Measurements from ENCODE around the gene FBXO11. TPM values are rescaled to one million over a fixed set of nuclear protein-coding genes. Genes with fewer than 3 reads are reported as not detected.

The FBXO11 gene
- total RNA-seq, 1 experiment from 2014 or later, result 58.0 TPM

DNA sequence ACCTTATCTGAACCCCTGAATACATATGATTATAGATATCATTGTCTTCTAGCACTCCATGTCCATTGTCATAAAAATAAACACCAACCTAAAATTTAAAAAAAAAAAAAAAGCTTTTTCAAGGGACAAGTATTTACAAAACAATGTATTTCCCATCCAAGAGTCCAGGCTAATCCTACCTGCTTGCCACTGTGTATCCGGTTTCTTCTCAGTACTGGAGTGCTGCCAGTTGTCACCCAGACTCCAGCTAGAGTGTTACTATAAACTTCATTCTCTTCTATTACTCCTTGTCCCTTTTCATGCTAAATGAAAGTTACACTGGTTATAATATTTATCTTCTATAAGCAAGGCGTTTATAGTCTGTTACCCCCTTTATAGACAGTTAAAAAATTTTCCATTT lies 87.5 kb downstream of the FBXO11 start:
- intact Hi-C loops (cut with micrococcal nuclease; ENCODE audit: unreplicated experiment), result no loop called here
- Mint-ChIP-seq H3K9me3 (ENCODE audit: low read depth, unreplicated experiment) (no peaks in the 10 kb centered on the region), H3K36me3 (ENCODE audit: insufficient read depth, unreplicated experiment) (peaks cover 18% of the 10 kb centered on the region), H3K4me3 (ENCODE audit: low read depth, unreplicated experiment) (no peak overlapping the region), H3K27me3 (ENCODE audit: unreplicated experiment) (no peaks in the 10 kb centered on the region), H3K4me1 (ENCODE audit: low read depth, unreplicated experiment) (no peaks in the 10 kb centered on the region), H3K27ac (ENCODE audit: unreplicated experiment) (no peak overlapping the region)
- TF ChIP-seq, protein P1, sequence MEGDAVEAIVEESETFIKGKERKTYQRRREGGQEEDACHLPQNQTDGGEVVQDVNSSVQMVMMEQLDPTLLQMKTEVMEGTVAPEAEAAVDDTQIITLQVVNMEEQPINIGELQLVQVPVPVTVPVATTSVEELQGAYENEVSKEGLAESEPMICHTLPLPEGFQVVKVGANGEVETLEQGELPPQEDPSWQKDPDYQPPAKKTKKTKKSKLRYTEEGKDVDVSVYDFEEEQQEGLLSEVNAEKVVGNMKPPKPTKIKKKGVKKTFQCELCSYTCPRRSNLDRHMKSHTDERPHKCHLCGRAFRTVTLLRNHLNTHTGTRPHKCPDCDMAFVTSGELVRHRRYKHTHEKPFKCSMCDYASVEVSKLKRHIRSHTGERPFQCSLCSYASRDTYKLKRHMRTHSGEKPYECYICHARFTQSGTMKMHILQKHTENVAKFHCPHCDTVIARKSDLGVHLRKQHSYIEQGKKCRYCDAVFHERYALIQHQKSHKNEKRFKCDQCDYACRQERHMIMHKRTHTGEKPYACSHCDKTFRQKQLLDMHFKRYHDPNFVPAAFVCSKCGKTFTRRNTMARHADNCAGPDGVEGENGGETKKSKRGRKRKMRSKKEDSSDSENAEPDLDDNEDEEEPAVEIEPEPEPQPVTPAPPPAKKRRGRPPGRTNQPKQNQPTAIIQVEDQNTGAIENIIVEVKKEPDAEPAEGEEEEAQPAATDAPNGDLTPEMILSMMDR (IDR thresholded peaks at IDR 0.05; ENCODE audit: unreplicated experiment), result no peak
- CTCF ChIA-PET, result interaction anchor here (0.5 kb wide), 1 partner anchor 291 kb away, joined by 5 read pairs; no protein-coding TSS in a partner anchor
- BruUV-seq (replicated peaks), result no TSS peak
- DNase-seq, result no peak

DNA sequence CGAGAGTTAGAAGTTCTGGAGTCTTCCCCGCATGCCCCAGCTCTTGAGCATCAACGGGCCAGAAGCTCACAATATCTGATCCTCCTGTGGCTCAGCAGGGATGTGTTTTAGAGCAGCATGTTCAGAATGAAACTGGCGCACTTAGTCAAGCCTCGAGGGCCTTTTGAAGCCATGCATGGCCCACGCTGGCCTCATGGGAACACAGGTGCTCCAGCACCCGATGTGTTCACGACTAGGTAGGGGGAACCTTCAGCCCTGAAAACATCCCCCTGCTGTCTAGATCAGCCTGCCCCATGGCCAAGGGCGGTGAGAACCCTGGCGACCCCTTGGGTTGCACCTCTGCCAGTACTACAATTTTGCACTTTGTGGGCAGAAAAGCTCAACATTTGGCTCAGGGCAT lies 90.5 kb downstream of the FBXO11 start:
- intact Hi-C loops (cut with micrococcal nuclease; ENCODE audit: unreplicated experiment), result no loop called here
- H3K9me3 Mint-ChIP-seq (ENCODE audit: low read depth, unreplicated experiment), result no peaks in the 10 kb centered on the region
- H3K4me1 Mint-ChIP-seq (ENCODE audit: low read depth, unreplicated experiment), result peaks cover 7% of the 10 kb centered on the region
- BruUV-seq (replicated peaks), result no TSS peak
- TF ChIP-seq, protein P1 (IDR thresholded peaks at IDR 0.05; ENCODE audit: unreplicated experiment), result no peak
- CTCF ChIA-PET, result no interaction called here
- no peak for DNase-seq
- H3K4me3 Mint-ChIP-seq (ENCODE audit: low read depth, unreplicated experiment), result no peak overlapping the region
- H3K36me3 Mint-ChIP-seq (ENCODE audit: insufficient read depth, unreplicated experiment), result peaks cover 20% of the 10 kb centered on the region
- no peak overlapping the region for H3K27ac Mint-ChIP-seq (ENCODE audit: unreplicated experiment)
- no peaks in the 10 kb centered on the region for H3K27me3 Mint-ChIP-seq (ENCODE audit: unreplicated experiment)

DNA sequence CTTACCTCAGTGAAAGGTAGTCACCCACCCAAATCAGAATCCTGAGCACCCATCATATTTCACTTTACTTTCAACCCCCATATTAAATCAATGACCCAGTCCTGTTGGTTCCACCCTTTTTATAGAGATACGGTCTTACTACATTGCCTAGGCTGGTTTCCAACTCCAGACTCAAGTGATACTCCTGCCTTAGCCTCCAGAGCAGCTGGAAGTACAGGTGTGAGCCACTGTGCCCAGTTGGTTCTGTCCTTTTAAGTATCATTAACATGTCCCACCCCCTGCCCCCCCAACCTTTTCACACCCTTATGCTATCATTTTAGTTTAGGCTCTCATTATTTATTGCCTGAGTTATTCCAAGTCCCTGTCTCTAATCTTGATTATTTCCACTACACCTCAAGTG lies 94.6 kb downstream of the FBXO11 start:
- BruUV-seq (replicated peaks), result no TSS peak
- H3K36me3 Mint-ChIP-seq (ENCODE audit: insufficient read depth, unreplicated experiment), result peaks cover 37% of the 10 kb centered on the region
- intact Hi-C loops (cut with micrococcal nuclease; ENCODE audit: unreplicated experiment), result no loop called here
- peaks cover 11% of the 10 kb centered on the region for H3K4me1 Mint-ChIP-seq (ENCODE audit: low read depth, unreplicated experiment)
- no peak overlapping the region for H3K4me3 Mint-ChIP-seq (ENCODE audit: low read depth, unreplicated experiment)
- DNase-seq, result no peak
- CTCF ChIA-PET, result no interaction called here
- peak overlapping the region; percentile 48 for H3K27ac Mint-ChIP-seq (ENCODE audit: unreplicated experiment)
- no peaks in the 10 kb centered on the region for H3K9me3 Mint-ChIP-seq (ENCODE audit: low read depth, unreplicated experiment)
- H3K27me3 Mint-ChIP-seq (ENCODE audit: unreplicated experiment), result no peaks in the 10 kb centered on the region
- TF ChIP-seq, protein P1 (IDR thresholded peaks at IDR 0.05; ENCODE audit: unreplicated experiment), result no peak

DNA sequence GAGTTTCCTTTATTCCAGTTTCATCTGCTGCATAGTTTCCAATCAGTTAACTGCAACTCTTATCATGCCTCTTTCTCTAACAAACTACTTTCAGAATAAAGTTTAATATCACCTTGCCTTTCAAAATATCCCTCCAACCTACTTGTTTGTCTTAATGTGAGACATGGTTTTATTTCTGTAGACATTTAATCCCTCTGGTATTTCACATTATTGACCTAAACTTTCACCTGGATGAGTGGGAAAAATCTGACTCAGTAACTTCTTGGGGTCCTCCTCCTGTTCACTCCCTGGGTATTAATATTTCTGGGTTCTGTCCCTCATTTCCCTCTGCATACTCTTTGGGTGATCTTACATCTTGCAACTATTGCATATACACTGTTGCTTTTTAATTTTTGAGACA lies 95.4 kb downstream of the FBXO11 start:
- no peak overlapping the region for H3K27ac Mint-ChIP-seq (ENCODE audit: unreplicated experiment)

More for the DNA sequence above, 95.4 kb downstream of the FBXO11 start:
- intact Hi-C loops (cut with micrococcal nuclease; ENCODE audit: unreplicated experiment), result no loop called here
- CTCF ChIA-PET, result no interaction called here
- DNase-seq, result no peak
- Mint-ChIP-seq H3K9me3 (ENCODE audit: low read depth, unreplicated experiment) (no peaks in the 10 kb centered on the region), H3K36me3 (ENCODE audit: insufficient read depth, unreplicated experiment) (peaks cover 37% of the 10 kb centered on the region), H3K27me3 (ENCODE audit: unreplicated experiment) (no peaks in the 10 kb centered on the region), H3K4me3 (ENCODE audit: low read depth, unreplicated experiment) (no peak overlapping the region), H3K4me1 (ENCODE audit: low read depth, unreplicated experiment) (peaks cover 11% of the 10 kb centered on the region)
- no TSS peak for BruUV-seq (replicated peaks)
- TF ChIP-seq, protein P1 (IDR thresholded peaks at IDR 0.05; ENCODE audit: unreplicated experiment), result no peak
